Endothelial cell of umbilical vein (primary cell): ENCODE data around the gene FGD3. TPM values are rescaled to one million over a fixed set of nuclear protein-coding genes. Genes with fewer than 3 reads are reported as not detected.

Experiments
- BruUV-seq: library from RNA; stranded (reverse); fragments of 400-500 nt; replicated peaks from 2 replicates; lab custom pipeline; 2021; lab: Mats Ljungman, UMichigan
- CTCF ChIA-PET: fragments of 300-600, 350-600 bp; sonication (Branson Sonifier 250); formaldehyde crosslinking; loops from one replicate; lab custom pipeline; 2021; ENCODE audit warnings: antibody characterized with exemption, inconsistent platforms; lab: Charles Lee
- POLR2A ChIA-PET: fragments of 300-600, 350-600 bp; sonication (Branson Sonifier 250); formaldehyde crosslinking; loops from one replicate; lab custom pipeline; 2021; ENCODE audit warnings: antibody characterized with exemption, inconsistent platforms; lab: Charles Lee
- DNase-seq: peaks from one replicate; pipeline ENCODE4 v3.0.0-alpha.2; 2011; ENCODE audit warnings: low read depth, low spot score
- FAIRE-seq: peaks from 2 replicates; lab custom pipeline; 2011; peaks lifted over from hg19 to GRCh38; lab: Jason Lieb, UNC
- H2AFZ ChIP-seq: 2 replicates; pipeline ENCODE4 v1.6.0; 2012; ENCODE audit warnings: low read depth, low read length, control low read depth, inconsistent platforms
- H3K27ac ChIP-seq: 2 replicates; pipeline ENCODE4 v1.5.1; 2011; ENCODE audit warnings: low read depth, mild to moderate bottlenecking, control low read depth, low read length, moderate library complexity; ENCODE audit not compliant: insufficient read depth
- H3K27me3 ChIP-seq, 2 experiments: 2 replicates each; pipeline versions ENCODE4 v1.6.0 to v1.6.1; 2011; ENCODE audit warnings: low read length in 2 of 2, mixed read lengths in 1 of 2; ENCODE audit not compliant: control insufficient read depth in 2 of 2, insufficient read depth in 2 of 2
- H3K36me3 ChIP-seq, 2 experiments: 2 replicates in 1 of 2; 3 replicates in 1 of 2; pipeline ENCODE4 v1.5.1; 2011; ENCODE audit warnings: low read length in 2 of 2, mild to moderate bottlenecking in 1 of 2, moderate library complexity in 1 of 2; ENCODE audit not compliant: control insufficient read depth in 2 of 2, insufficient read depth in 2 of 2; ENCODE audit errors: extremely low read depth in 1 of 2
- H3K4me1 ChIP-seq: 3 replicates; pipeline ENCODE4 v1.5.1; 2011; ENCODE audit warnings: mild to moderate bottlenecking, low read length; ENCODE audit not compliant: control insufficient read depth, insufficient read depth; ENCODE audit errors: extremely low read depth
- H3K4me2 ChIP-seq: 2 replicates; pipeline ENCODE4 v1.6.1; 2011; ENCODE audit warnings: low read length, control low read depth, mixed read lengths; ENCODE audit not compliant: insufficient read depth
- H3K4me3 ChIP-seq, 3 experiments: fragments of 200-600 bp in 1 of 3; sonication (generic), shearing (Covaris generic) in 1 of 3; replicated peaks in 1 of 3; 2 replicates each; pipeline ENCODE4 v1.5.1; 2011 to 2016; ENCODE audit warnings: control low read depth in 3 of 3, low read length in 3 of 3, mild to moderate bottlenecking in 2 of 3, inconsistent platforms in 1 of 3, low read depth in 1 of 3, moderate library complexity in 1 of 3; ENCODE audit not compliant: insufficient read depth in 1 of 3
- H3K79me2 ChIP-seq: 2 replicates; pipeline ENCODE4 v1.6.0; 2012; ENCODE audit warnings: low read length, inconsistent platforms; ENCODE audit not compliant: control insufficient read depth, insufficient read depth
- H3K9ac ChIP-seq: replicated peaks from 2 replicates; pipeline ENCODE3; 2011; ENCODE audit warnings: low read length, control low read depth; ENCODE audit not compliant: insufficient read depth; ENCODE audit errors: extremely low read depth
- H3K9me1 ChIP-seq: replicated peaks from 3 replicates; pipeline ENCODE4 v1.6.0; 2011; ENCODE audit warnings: mild to moderate bottlenecking, low read length; ENCODE audit not compliant: control insufficient read depth, insufficient read depth; ENCODE audit errors: extremely low read depth
- H3K9me3 ChIP-seq: replicated peaks from 2 replicates; pipeline ENCODE4 v1.5.1; 2012; ENCODE audit warnings: low read length, inconsistent platforms; ENCODE audit not compliant: control insufficient read depth, insufficient read depth
- H4K20me1 ChIP-seq: replicated peaks from 2 replicates; pipeline ENCODE3; 2011; ENCODE audit warnings: mild to moderate bottlenecking, low read length; ENCODE audit not compliant: control insufficient read depth, insufficient read depth; ENCODE audit errors: extremely low read depth
- EZH2 ChIP-seq: IDR thresholded peaks from 2 replicates; pipeline ENCODE4 v1.6.1; 2012; ENCODE audit warnings: borderline replicate concordance, low read depth, mild to moderate bottlenecking, moderate library complexity, low read length, inconsistent platforms; ENCODE audit not compliant: severe bottlenecking
- FOS ChIP-seq: IDR thresholded peaks from 2 replicates; pipeline ENCODE4 v1.6.1; 2011; ENCODE audit warnings: mild to moderate bottlenecking, low read length, moderate library complexity, borderline replicate concordance; ENCODE audit not compliant: insufficient read depth
- GATA2 ChIP-seq: IDR thresholded peaks from 2 replicates; pipeline ENCODE4 v1.7.0; 2011; ENCODE audit warnings: low read depth, mild to moderate bottlenecking, moderate library complexity, mixed read lengths, low read length; ENCODE audit not compliant: insufficient read length, insufficient read depth
- JUN ChIP-seq: IDR thresholded peaks from 2 replicates; pipeline ENCODE4 v1.6.1; 2011; ENCODE audit warnings: borderline replicate concordance, low read depth; ENCODE audit not compliant: insufficient read length, insufficient read depth
- MYC ChIP-seq: IDR thresholded peaks from one replicate; pipeline ENCODE4 v1.6.1; 2011; ENCODE audit warnings: mild to moderate bottlenecking, low read depth, low read length
- POLR2A ChIP-seq: IDR thresholded peaks from 2 replicates; pipeline ENCODE4 v1.6.1; 2012; ENCODE audit warnings: low read depth, mild to moderate bottlenecking, control low read depth, low read length
- POLR2AphosphoS5 ChIP-seq: IDR thresholded peaks from 2 replicates; pipeline ENCODE4 v1.6.1; 2012; ENCODE audit warnings: low read depth, mild to moderate bottlenecking, control low read depth, low read length, moderate library complexity; ENCODE audit not compliant: insufficient read depth
- dilution Hi-C: fragments of 300-500 bp; cut with MboI; formaldehyde crosslinking; loops from one replicate; pipeline ENCODE4 v1.15.0; 2019; ENCODE audit warnings: low sequenced_read_pairs; ENCODE audit not compliant: extremely low pct_ligation_motif_present
- intact Hi-C: fragments of 100-400 bp; cut with micrococcal nuclease; formaldehyde crosslinking; loops from one replicate; pipeline ENCODE4 v1.10.0; 2022
- polyA plus RNA-seq, 4 experiments: library from polyadenylated mRNA; depleted of rRNA in 3 of 4; stranded (reverse) in 3 of 4; unstranded in 1 of 4; fragments of >200 nt; gene quantifications; 2 replicates each; pipeline versions ENCODE4 v1.2.1 to v1.2.3, GENCODE V29; 2011 to 2012; ENCODE audit warnings: missing spikeins in 1 of 4
- total RNA-seq: library from RNA; stranded (reverse); gene quantifications from 2 replicates; pipeline ENCODE4 v1.2.3, GENCODE V29; 2021
- TF ChIP-seq, protein P1 (sequence below), 2 donors: IDR thresholded peaks; 1 replicate in 1 of 2; 2 replicates in 1 of 2; pipeline ENCODE4 v1.5.1; 2011; ENCODE audit warnings: low read length in 2 of 2, mild to moderate bottlenecking in 2 of 2, moderate library complexity in 2 of 2, control low read depth in 1 of 2, inconsistent platforms in 1 of 2, low read depth in 1 of 2; ENCODE audit not compliant: insufficient read depth in 1 of 2; ENCODE audit errors: extremely low read depth in 1 of 2
- TF ChIP-seq, protein P2 (sequence below): IDR thresholded peaks from 2 replicates; pipeline ENCODE4 v1.6.1; 2011; ENCODE audit not compliant: insufficient read depth, insufficient read length

FGD3 gene
- total and polyA plus RNA-seq, 2 donors (not counting 3 experiments of a cell fraction or from before 2014, with no cell fraction given) = not detected

DNA sequence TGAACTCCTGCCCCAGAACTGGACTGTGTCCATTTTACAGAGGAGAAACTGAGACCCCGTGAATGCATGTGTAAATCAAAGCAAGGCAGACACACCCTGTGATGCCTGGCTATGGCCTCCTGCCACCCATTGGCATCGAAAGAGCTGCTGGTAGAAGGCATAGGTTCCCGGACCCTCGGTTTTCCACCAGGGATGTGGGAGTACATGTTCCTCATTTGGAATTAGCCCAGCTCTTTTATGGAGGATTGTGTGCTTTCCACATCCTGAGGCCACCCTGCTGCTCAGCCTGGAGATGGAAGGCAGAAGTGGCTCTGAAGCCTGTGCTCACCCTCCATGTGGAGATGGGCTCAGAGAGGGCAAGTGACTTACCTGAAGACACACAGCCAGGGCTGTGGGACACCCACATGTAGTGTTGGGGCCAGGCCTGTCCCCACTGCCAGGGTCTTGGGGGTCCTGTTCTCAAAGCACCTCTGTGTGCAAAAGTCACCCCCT is 114.0 kb downstream of the FGD3 start:
- DNase-seq = no peak
- Histone ChIP-seq H3K9ac (no peak overlapping the region), H3K4me3 (no peak overlapping the region), H3K4me1 (no peaks in the 10 kb centered on the region), H3K9me1 (no peaks in the 10 kb centered on the region), H3K27me3 (peaks cover 0 to 2% of the 10 kb centered on the region in 2 experiments), H2AFZ (no peak overlapping the region), H3K27ac (no peak overlapping the region), H3K79me2 (no peaks in the 10 kb centered on the region), H3K4me2 (no peak overlapping the region), H3K9me3 (no peaks in the 10 kb centered on the region), H4K20me1 (no peaks in the 10 kb centered on the region), H3K36me3 (no peaks in the 10 kb centered on the region)
- TF ChIP-seq POLR2A = no peak
- no peak for TF ChIP-seq EZH2
- TF ChIP-seq FOS = no peak
- no peak for TF ChIP-seq POLR2AphosphoS5
- TF ChIP-seq GATA2 = no peak
- TF ChIP-seq, protein P1, sequence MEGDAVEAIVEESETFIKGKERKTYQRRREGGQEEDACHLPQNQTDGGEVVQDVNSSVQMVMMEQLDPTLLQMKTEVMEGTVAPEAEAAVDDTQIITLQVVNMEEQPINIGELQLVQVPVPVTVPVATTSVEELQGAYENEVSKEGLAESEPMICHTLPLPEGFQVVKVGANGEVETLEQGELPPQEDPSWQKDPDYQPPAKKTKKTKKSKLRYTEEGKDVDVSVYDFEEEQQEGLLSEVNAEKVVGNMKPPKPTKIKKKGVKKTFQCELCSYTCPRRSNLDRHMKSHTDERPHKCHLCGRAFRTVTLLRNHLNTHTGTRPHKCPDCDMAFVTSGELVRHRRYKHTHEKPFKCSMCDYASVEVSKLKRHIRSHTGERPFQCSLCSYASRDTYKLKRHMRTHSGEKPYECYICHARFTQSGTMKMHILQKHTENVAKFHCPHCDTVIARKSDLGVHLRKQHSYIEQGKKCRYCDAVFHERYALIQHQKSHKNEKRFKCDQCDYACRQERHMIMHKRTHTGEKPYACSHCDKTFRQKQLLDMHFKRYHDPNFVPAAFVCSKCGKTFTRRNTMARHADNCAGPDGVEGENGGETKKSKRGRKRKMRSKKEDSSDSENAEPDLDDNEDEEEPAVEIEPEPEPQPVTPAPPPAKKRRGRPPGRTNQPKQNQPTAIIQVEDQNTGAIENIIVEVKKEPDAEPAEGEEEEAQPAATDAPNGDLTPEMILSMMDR (IDR thresholded peaks at IDR 0.05; ENCODE audit: extremely low read depth in 1 of 2, insufficient read depth in 1 of 2, low read depth in 1 of 2, low read length in 2 of 2) = no peak
- no peak for TF ChIP-seq MYC
- TF ChIP-seq JUN = no peak
- TF ChIP-seq, protein P2, sequence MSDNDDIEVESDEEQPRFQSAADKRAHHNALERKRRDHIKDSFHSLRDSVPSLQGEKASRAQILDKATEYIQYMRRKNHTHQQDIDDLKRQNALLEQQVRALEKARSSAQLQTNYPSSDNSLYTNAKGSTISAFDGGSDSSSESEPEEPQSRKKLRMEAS = no peak
- intact Hi-C loops (no loop called here), dilution Hi-C loops (no loop called here)
- ChIA-PET CTCF (no interaction called here), POLR2A (no interaction called here)
- no peak for FAIRE-seq
- no TSS peak for BruUV-seq
